ENCODE results near the gene SMIM11. TPM values are rescaled to one million over a fixed set of nuclear protein-coding genes. Genes with fewer than 3 reads are reported as not detected.

SMIM11 gene
- total and polyA plus RNA-seq, 2 donors (not counting 1 experiment from before 2014, with no cell fraction given): 10.3 to 10.6 TPM

DNA sequence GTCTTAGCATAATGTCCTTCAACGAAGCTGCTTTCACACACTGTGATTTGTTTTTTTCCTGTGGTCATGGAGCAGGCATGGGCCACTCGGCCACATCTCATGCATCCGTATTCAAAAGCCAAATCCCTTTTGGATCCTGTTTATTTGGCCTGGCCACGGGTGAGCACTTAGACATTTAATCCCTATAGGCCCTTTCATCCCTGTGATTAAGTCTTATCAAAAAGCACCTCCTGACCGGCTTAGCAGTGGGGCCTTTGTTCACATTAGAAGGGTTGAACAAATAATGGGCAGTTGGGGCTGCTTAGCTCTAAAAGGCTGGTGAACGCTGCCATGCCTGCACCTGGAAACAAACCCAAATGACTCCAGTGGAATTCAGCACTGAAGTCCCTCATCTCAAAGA is 9.5 kb upstream of the SMIM11 start:
- no peak overlapping the region for H3K9ac ChIP-seq (ENCODE audit: low read length)
- DNase-seq (no peak), ATAC-seq (ENCODE audit: low read depth) (no peak)
- no peaks in the 10 kb centered on the region for H3K36me3 ChIP-seq (replicated peaks in 1 of 2; ENCODE audit: control extremely low read depth in 1 of 2, control insufficient read depth in 1 of 2, extremely low read depth in 1 of 2, insufficient read depth in 2 of 2, low read length in 1 of 2)
- whole genome bisulfite sequencing (ENCODE audit: insufficient coverage): 94% methylated on average over 3 of the region's 6 CpGs
- TF ChIP-seq EZH2 (IDR thresholded peaks at IDR 0.05; ENCODE audit: borderline replicate concordance, insufficient read depth, low read depth, low read length, poor library complexity, severe bottlenecking): no peak
- TF ChIP-seq, protein P1, sequence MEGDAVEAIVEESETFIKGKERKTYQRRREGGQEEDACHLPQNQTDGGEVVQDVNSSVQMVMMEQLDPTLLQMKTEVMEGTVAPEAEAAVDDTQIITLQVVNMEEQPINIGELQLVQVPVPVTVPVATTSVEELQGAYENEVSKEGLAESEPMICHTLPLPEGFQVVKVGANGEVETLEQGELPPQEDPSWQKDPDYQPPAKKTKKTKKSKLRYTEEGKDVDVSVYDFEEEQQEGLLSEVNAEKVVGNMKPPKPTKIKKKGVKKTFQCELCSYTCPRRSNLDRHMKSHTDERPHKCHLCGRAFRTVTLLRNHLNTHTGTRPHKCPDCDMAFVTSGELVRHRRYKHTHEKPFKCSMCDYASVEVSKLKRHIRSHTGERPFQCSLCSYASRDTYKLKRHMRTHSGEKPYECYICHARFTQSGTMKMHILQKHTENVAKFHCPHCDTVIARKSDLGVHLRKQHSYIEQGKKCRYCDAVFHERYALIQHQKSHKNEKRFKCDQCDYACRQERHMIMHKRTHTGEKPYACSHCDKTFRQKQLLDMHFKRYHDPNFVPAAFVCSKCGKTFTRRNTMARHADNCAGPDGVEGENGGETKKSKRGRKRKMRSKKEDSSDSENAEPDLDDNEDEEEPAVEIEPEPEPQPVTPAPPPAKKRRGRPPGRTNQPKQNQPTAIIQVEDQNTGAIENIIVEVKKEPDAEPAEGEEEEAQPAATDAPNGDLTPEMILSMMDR (IDR thresholded peaks at IDR 0.05): no peak
- no peak overlapping the region for H3K27ac ChIP-seq (ENCODE audit: low read length in 2 of 2)
- Mint-ChIP-seq H3K27me3 (peaks cover 25% of the 10 kb centered on the region), H3K4me1 (peaks cover 6% of the 10 kb centered on the region), H3K9me3 (ENCODE audit: insufficient read depth) (no peaks in the 10 kb centered on the region), H3K27ac (no peak overlapping the region), H3K4me3 (no peak overlapping the region)
- H4K20me1 ChIP-seq (ENCODE audit: control insufficient read depth, insufficient read depth, low read length, poor library complexity, severe bottlenecking): no peaks in the 10 kb centered on the region
- H3K4me1 ChIP-seq (ENCODE audit: control insufficient read depth in 2 of 2, insufficient read depth in 2 of 2, low read length in 2 of 2): peaks cover 4% of the 10 kb centered on the region in 2 donors
- CTCF ChIA-PET: interaction anchor here (2.2 to 3.8 kb wide), 4 partner anchors 17 to 442 kb away, joined by 8 to 24 read pairs (median 16); no protein-coding TSS in a partner anchor
- H3K4me3 ChIP-seq (ENCODE audit: control extremely low read depth in 1 of 5, extremely low read depth in 1 of 5, insufficient read depth in 1 of 5, low read depth in 2 of 5, low read length in 4 of 5): no peak overlapping the region
- H2AFZ ChIP-seq (ENCODE audit: insufficient read depth, low read depth, low read length, poor library complexity, severe bottlenecking): no peak overlapping the region
- no peak overlapping the region for H3K4me2 ChIP-seq (replicated peaks; ENCODE audit: low read depth, low read length, poor library complexity, severe bottlenecking)
- H3K9me3 ChIP-seq (ENCODE audit: control extremely low read depth in 1 of 3, control insufficient read depth in 2 of 3, insufficient read depth in 1 of 3, low read length in 2 of 3): no peaks in the 10 kb centered on the region
- POLR2A ChIA-PET: no interaction called here
- no peaks in the 10 kb centered on the region for H3K79me2 ChIP-seq (ENCODE audit: control insufficient read depth, insufficient read depth, low read length)
- intact Hi-C loops (cut with micrococcal nuclease): no loop called here
- peaks cover 0 to 4% (median 0%) of the 10 kb centered on the region in 4 experiments for H3K27me3 ChIP-seq (replicated peaks in 1 of 4; ENCODE audit: control extremely low read depth in 1 of 4, control insufficient read depth in 3 of 4, insufficient read depth in 4 of 4, low read length in 3 of 4)

- ChIA-PET POLR2A (no interaction called here), CTCF (interaction anchor here (0.8 to 3.8 kb wide), 14 partner anchors 8 to 1660 kb away, joined by 3 to 24 read pairs (median 6); partner anchors contain the start of gene RCAN1)
- DNase-seq (peak; percentile 58), ATAC-seq (ENCODE audit: low read depth) (peak; percentile 70)
- Histone ChIP-seq H3K4me3 (ENCODE audit: control extremely low read depth in 1 of 5, extremely low read depth in 1 of 5, insufficient read depth in 1 of 5, low read depth in 2 of 5, low read length in 4 of 5) (no peak overlapping the region), H3K36me3 (replicated peaks in 1 of 2; ENCODE audit: control extremely low read depth in 1 of 2, control insufficient read depth in 1 of 2, extremely low read depth in 1 of 2, insufficient read depth in 2 of 2, low read length in 1 of 2) (no peaks in the 10 kb centered on the region), H3K4me1 (ENCODE audit: control insufficient read depth in 2 of 2, insufficient read depth in 2 of 2, low read length in 2 of 2) (no peaks in the 10 kb centered on the region), H3K79me2 (ENCODE audit: control insufficient read depth, insufficient read depth, low read length) (no peaks in the 10 kb centered on the region), H3K27me3 (replicated peaks in 1 of 4; ENCODE audit: control extremely low read depth in 1 of 4, control insufficient read depth in 3 of 4, insufficient read depth in 4 of 4, low read length in 3 of 4) (peaks cover 0 to 3% (median 0%) of the 10 kb centered on the region in 4 experiments), H4K20me1 (ENCODE audit: control insufficient read depth, insufficient read depth, low read length, poor library complexity, severe bottlenecking) (no peaks in the 10 kb centered on the region), H3K4me2 (replicated peaks; ENCODE audit: low read depth, low read length, poor library complexity, severe bottlenecking) (no peak overlapping the region), H3K27ac (ENCODE audit: low read length in 2 of 2) (no peak overlapping the region), H2AFZ (ENCODE audit: insufficient read depth, low read depth, low read length, poor library complexity, severe bottlenecking) (no peak overlapping the region), H3K9ac (ENCODE audit: low read length) (no peak overlapping the region), H3K9me3 (ENCODE audit: control extremely low read depth in 1 of 3, control insufficient read depth in 2 of 3, insufficient read depth in 1 of 3, low read length in 2 of 3) (no peaks in the 10 kb centered on the region)
- Mint-ChIP-seq H3K4me1 (no peaks in the 10 kb centered on the region), H3K4me3 (no peak overlapping the region), H3K27ac (no peak overlapping the region), H3K27me3 (peaks cover 20% of the 10 kb centered on the region), H3K9me3 (ENCODE audit: insufficient read depth) (no peaks in the 10 kb centered on the region)
- TF ChIP-seq, protein P1 (IDR thresholded peaks at IDR 0.05): peak; percentile 78
- no peak for TF ChIP-seq EZH2 (IDR thresholded peaks at IDR 0.05; ENCODE audit: borderline replicate concordance, insufficient read depth, low read depth, low read length, poor library complexity, severe bottlenecking)
- 88% methylated on average over 3 of the region's 3 CpGs for WGBS (ENCODE audit: insufficient coverage)
- intact Hi-C loops (cut with micrococcal nuclease): no loop called here
These were observed 7.9 kb upstream of the SMIM11 start for GRCh38 chr21:34367320-34367935.

All from B cell (primary cell).